Upper lobe of right lung (tissue), 1 donor: Measurements from ENCODE around the gene PHF20. TPM values are rescaled to one million over a fixed set of nuclear protein-coding genes. Genes with fewer than 3 reads are reported as not detected.

Experiments
- ATAC-seq: fragments of 200-7000 bp; cut with Tn5 transposase; one replicate; pipeline ENCODE4 v1.9.1; 2020; ENCODE audit warnings: mild to moderate bottlenecking, moderate library complexity
- DNase-seq: peaks from one replicate; pipeline ENCODE4 v3.0.0-alpha.2; 2020
- H3K27ac ChIP-seq: fragments of 200-600 bp; one replicate; pipeline ENCODE4 v1.8.0; 2022
- H3K27me3 ChIP-seq: fragments of 200-600 bp; one replicate; pipeline ENCODE4 v1.8.0; 2022; ENCODE audit warnings: mild to moderate bottlenecking
- H3K36me3 ChIP-seq: fragments of 200-600 bp; one replicate; pipeline ENCODE4 v1.8.0; 2022
- H3K4me1 ChIP-seq: fragments of 200-600 bp; one replicate; pipeline ENCODE4 v1.8.0; 2022
- H3K4me3 ChIP-seq: fragments of 200-600 bp; one replicate; pipeline ENCODE4 v1.8.0; 2022; ENCODE audit warnings: mild to moderate bottlenecking
- H3K9me3 ChIP-seq: fragments of 200-600 bp; one replicate; pipeline ENCODE4 v1.8.0; 2022
- intact Hi-C: fragments of 100-400 bp; cut with DNase I; formaldehyde crosslinking; loops from one replicate; pipeline ENCODE4 v1.11.0; 2022
- total RNA-seq: library from RNA; stranded (reverse); fragmentation: NEBNext Ultra II Directional; extraction: Animal tissue kit (Norgen Biotek cat#: 25700); gene quantifications from one replicate; pipeline ENCODE4 v1.2.1, GENCODE V29; 2021
- TF ChIP-seq, protein P1 (sequence below): fragments of 200-600 bp; IDR thresholded peaks from one replicate; pipeline ENCODE4 v1.8.0; 2022; ENCODE audit warnings: antibody characterized with exemption
- donor health status: DM: no; HTN: yes; CAD: no; lungs with severe emphysema.

The PHF20 gene
- total RNA-seq, 1 donor from 2014 or later, result 56.5 TPM

DNA sequence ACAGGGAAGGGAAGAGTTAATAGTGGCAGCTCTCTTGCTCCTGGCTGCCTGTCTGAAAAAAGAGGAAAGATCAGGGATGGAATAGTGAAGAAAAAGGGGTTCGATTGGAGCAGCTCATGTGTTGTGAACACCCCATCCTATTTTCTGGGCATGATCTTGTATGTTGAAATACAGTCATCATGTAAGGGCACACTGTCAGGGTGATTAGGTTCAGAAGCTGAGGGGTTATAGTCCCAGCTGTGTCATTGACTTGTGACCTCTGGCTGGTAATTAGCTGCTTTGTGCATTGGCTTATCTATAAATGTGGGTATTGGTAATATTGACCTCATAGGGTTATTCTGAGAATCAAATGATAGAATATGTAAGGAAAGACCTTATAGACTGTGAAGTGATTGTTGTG, 30.1 kb downstream of the PHF20 start:
- Histone ChIP-seq H3K36me3 (peaks cover 61% of the 10 kb centered on the region), H3K4me3 (no peak overlapping the region), H3K9me3 (no peaks in the 10 kb centered on the region), H3K27ac (no peak overlapping the region), H3K4me1 (no peaks in the 10 kb centered on the region), H3K27me3 (no peaks in the 10 kb centered on the region)
- TF ChIP-seq, protein P1, sequence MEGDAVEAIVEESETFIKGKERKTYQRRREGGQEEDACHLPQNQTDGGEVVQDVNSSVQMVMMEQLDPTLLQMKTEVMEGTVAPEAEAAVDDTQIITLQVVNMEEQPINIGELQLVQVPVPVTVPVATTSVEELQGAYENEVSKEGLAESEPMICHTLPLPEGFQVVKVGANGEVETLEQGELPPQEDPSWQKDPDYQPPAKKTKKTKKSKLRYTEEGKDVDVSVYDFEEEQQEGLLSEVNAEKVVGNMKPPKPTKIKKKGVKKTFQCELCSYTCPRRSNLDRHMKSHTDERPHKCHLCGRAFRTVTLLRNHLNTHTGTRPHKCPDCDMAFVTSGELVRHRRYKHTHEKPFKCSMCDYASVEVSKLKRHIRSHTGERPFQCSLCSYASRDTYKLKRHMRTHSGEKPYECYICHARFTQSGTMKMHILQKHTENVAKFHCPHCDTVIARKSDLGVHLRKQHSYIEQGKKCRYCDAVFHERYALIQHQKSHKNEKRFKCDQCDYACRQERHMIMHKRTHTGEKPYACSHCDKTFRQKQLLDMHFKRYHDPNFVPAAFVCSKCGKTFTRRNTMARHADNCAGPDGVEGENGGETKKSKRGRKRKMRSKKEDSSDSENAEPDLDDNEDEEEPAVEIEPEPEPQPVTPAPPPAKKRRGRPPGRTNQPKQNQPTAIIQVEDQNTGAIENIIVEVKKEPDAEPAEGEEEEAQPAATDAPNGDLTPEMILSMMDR, result no peak
- DNase-seq (no peak), ATAC-seq (no peak)
- intact Hi-C loops, result no loop called here

DNA sequence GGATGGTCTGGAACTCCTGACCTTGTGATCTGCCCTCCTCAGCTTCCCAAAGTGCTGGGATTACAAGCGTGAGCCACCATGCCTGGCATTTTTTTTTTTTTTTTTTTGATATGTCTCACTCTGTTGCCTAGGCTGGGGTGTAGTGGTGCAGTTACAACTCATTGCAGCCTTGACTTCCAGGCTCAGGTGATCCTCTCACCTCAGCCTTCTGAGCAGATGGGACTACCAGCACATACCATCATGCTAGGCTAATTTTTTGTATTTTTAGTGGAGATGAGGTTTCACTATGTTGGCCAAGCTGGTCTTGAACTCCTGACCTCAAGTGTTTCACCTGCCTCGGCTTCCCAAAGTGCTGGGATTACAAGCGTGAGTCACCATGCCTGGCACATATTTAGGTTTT, 34.3 kb downstream of the PHF20 start:
- no peaks in the 10 kb centered on the region for H3K27me3 ChIP-seq
- no peak overlapping the region for H3K27ac ChIP-seq
- DNase-seq (no peak), ATAC-seq (no peak)
- peaks cover 57% of the 10 kb centered on the region for H3K36me3 ChIP-seq
- TF ChIP-seq, protein P1, result no peak
- no peaks in the 10 kb centered on the region for H3K9me3 ChIP-seq
- no peak overlapping the region for H3K4me3 ChIP-seq
- intact Hi-C loops, result no loop called here
- no peaks in the 10 kb centered on the region for H3K4me1 ChIP-seq

DNA sequence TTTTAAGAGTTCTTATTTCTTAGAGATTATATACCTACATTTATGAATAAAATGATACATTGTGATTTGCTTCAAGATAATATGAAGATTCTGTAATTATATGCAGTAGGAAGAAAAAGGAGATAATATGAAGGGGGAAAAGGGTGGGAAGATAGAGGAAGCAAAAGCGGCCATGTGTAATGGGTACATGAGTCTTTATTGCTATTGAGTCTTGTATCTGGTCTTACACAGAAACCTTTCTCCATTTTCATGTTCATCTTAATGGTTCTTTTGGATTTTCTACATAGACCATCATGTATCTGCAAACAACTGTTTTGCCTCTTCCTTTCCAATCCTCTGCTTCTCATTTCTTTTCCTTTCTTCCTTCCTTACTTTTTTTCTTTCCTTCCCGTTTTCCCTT, 36.1 kb downstream of the PHF20 start:
- TF ChIP-seq, protein P1, result no peak
- H3K36me3 ChIP-seq, result peaks cover 44% of the 10 kb centered on the region
- intact Hi-C loops, result no loop called here
- H3K4me3 ChIP-seq, result no peak overlapping the region
- no peaks in the 10 kb centered on the region for H3K9me3 ChIP-seq
- DNase-seq (no peak), ATAC-seq (no peak)
- H3K27me3 ChIP-seq, result no peaks in the 10 kb centered on the region
- H3K27ac ChIP-seq, result no peak overlapping the region
- no peaks in the 10 kb centered on the region for H3K4me1 ChIP-seq

DNA sequence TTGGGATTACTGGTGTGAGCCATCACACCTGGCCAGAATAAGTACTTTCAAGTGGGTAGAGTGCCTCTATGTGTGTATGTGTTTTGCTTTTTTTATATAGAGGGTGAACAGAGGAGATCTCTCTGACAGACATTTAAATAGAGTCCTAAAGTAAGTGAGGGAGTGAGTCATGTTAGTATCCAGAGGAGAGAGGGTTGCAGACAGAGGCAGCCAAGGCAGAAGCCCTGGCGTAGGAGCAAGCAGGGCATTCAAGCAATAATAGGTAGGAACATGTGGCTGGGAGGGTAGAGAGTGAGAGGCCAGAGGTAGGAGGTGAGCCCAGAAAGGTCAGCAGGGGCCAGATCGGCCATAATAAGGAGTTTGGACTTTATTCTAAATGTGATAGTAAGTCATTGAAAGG, 48.9 kb downstream of the PHF20 start:
- peak; percentile 6 for DNase-seq
- H3K36me3 ChIP-seq, result peaks cover 12% of the 10 kb centered on the region
- TF ChIP-seq, protein P1, result no peak
- intact Hi-C loops, result no loop called here
- no peaks in the 10 kb centered on the region for H3K9me3 ChIP-seq
- no peak for ATAC-seq
- peaks cover 11% of the 10 kb centered on the region for H3K4me1 ChIP-seq
- H3K4me3 ChIP-seq, result no peak overlapping the region
- H3K27ac ChIP-seq, result no peak overlapping the region
- H3K27me3 ChIP-seq, result no peaks in the 10 kb centered on the region

DNA sequence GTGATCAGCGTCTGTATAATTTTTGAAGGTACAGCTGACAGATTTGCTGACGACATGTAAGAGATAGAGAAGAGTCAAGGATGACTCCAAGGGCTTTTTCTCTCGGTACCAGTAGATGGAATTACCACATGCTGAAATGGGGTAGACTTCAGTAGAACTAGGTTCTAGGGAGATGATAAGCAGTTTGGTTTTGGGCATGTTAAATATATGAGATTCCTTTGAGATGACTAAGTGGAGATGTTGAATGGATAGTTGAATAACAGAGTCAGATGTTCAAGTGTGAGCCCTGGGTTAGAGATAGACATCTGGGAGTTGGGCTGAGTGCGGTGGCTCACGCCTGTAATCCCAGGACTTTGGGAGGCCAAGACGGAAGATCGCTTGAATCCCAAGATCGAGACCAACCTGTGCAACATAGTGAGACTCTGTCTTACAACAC, 50.0 kb downstream of the PHF20 start:
- peaks cover 5% of the 10 kb centered on the region for H3K36me3 ChIP-seq
- intact Hi-C loops, result no loop called here
- no peak overlapping the region for H3K27ac ChIP-seq
- DNase-seq, result peak; percentile 22
- H3K27me3 ChIP-seq, result no peaks in the 10 kb centered on the region
- peaks cover 11% of the 10 kb centered on the region for H3K4me1 ChIP-seq
- H3K4me3 ChIP-seq, result no peak overlapping the region
- TF ChIP-seq, protein P1, result no peak
- no peak for ATAC-seq
- no peaks in the 10 kb centered on the region for H3K9me3 ChIP-seq

DNA sequence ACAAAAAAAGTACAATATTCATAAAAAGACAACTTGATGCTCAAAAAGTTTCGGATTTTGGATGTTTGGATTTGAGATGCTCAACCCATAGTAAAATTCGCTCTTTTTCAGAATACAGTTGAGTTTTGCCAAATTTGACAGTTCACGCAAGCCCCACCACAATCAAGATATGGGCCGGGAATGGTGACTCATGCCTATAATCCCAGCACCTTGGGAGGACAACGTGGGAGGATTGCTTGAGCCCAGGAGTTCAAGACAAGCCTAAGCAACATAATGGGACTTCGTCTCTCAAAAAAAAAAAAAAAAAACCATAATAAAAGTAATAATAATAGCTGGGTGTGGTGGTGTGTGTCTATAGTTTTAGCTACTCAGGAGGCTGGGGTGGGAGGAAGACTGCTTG, 51.3 kb downstream of the PHF20 start:
- Histone ChIP-seq H3K36me3 (no peaks in the 10 kb centered on the region), H3K27me3 (no peaks in the 10 kb centered on the region), H3K4me1 (peaks cover 11% of the 10 kb centered on the region), H3K4me3 (no peak overlapping the region), H3K9me3 (no peaks in the 10 kb centered on the region), H3K27ac (no peak overlapping the region)
- ATAC-seq (no peak), DNase-seq (no peak)
- TF ChIP-seq, protein P1, result no peak
- intact Hi-C loops, result no loop called here
